Measurements from ENCODE around the gene NRIP1.
"Not testable (repeated sequence)": the region's sequence is repeated elsewhere in the genome, so short reads cannot be mapped to it uniquely, and the experiment has no call there.

NRIP1 gene

GRCh38 chr21:15039607-15040299 lies 25.0 kb downstream of the NRIP1 start:
- no peak for DNase-seq (ENCODE audit: low read depth in 2 of 2)

GRCh38 chr21:15037900-15038293 lies 26.9 kb downstream of the NRIP1 start:
- DNase-seq (ENCODE audit: low read depth in 2 of 2), result no peak

- no peak for DNase-seq (ENCODE audit: low read depth in 2 of 2)
These were observed 27.5 kb downstream of the NRIP1 start for GRCh38 chr21:15037095-15037899.

- DNase-seq (ENCODE audit: low read depth in 2 of 2), result no peak
These were observed 28.6 kb downstream of the NRIP1 start for GRCh38 chr21:15036189-15036588.

- DNase-seq (ENCODE audit: low read depth in 2 of 2), result no peak
These were observed 30.5 kb downstream of the NRIP1 start for GRCh38 chr21:15034126-15034853.

GRCh38 chr21:15031790-15032357 lies 32.9 kb downstream of the NRIP1 start:
- DNase-seq (ENCODE audit: low read depth in 2 of 2), result no peak

GRCh38 chr21:15031362-15031761 lies 33.4 kb downstream of the NRIP1 start:
- DNase-seq (ENCODE audit: low read depth in 2 of 2), result not testable (repeated sequence)

GRCh38 chr21:15030861-15031260 lies 33.9 kb downstream of the NRIP1 start:
- DNase-seq (ENCODE audit: low read depth in 2 of 2), result not testable (repeated sequence)

GRCh38 chr21:15029077-15029476 lies 35.7 kb downstream of the NRIP1 start:
- DNase-seq (ENCODE audit: low read depth in 2 of 2), result no peak

GRCh38 chr21:15028186-15028585 lies 36.6 kb downstream of the NRIP1 start:
- DNase-seq (ENCODE audit: low read depth in 2 of 2), result no peak

GRCh38 chr21:15027056-15027455 lies 37.7 kb downstream of the NRIP1 start:
- DNase-seq (ENCODE audit: low read depth in 2 of 2), result no peak

- no peak for DNase-seq (ENCODE audit: low read depth in 2 of 2)
These were observed 38.4 kb downstream of the NRIP1 start for GRCh38 chr21:15026370-15026769.

- no peak for DNase-seq (ENCODE audit: low read depth in 2 of 2)
These were observed 41.0 kb downstream of the NRIP1 start for GRCh38 chr21:15023776-15024175.

- no peak for DNase-seq (ENCODE audit: low read depth in 2 of 2)
These were observed 42.1 kb downstream of the NRIP1 start for GRCh38 chr21:15022608-15023261.

GRCh38 chr21:15020797-15021196 lies 44.0 kb downstream of the NRIP1 start:
- no peak for DNase-seq (ENCODE audit: low read depth in 2 of 2)

GRCh38 chr21:15018382-15018781 lies 46.4 kb downstream of the NRIP1 start:
- no peak for DNase-seq (ENCODE audit: low read depth in 2 of 2)

GRCh38 chr21:15015622-15016471 lies 49.0 kb downstream of the NRIP1 start:
- DNase-seq (ENCODE audit: low read depth in 2 of 2), result no peak

- no peak for DNase-seq (ENCODE audit: low read depth in 2 of 2)
These were observed 50.6 kb downstream of the NRIP1 start for GRCh38 chr21:15014221-15014620.

- no peak for DNase-seq (ENCODE audit: low read depth in 2 of 2)
These were observed 52.8 kb downstream of the NRIP1 start for GRCh38 chr21:15011967-15012366.

GRCh38 chr21:15010645-15011044 lies 54.2 kb downstream of the NRIP1 start:
- DNase-seq (ENCODE audit: low read depth in 2 of 2), result no peak
